ENCODE results near the gene MLLT3.

DNA sequence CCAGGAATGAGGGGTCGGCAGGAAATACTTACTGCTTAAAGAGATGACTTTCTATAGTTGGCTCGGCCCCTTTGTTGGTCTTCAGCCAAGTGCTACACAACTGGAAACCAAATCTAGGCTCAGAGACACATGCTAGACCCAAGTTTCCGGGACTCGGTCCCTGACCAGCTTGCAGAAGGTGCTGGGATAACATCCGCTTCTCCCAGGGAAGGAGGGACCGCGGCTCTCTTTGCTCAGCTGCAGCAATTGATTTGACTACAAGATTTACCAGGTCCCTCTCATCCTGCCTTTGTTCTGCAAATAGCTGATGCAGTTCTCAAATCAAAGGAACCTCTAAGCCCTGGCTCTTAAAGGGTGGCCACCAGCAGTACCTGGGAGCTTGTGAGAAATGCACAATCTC is 314.7 kb downstream of the MLLT3 start:
- TF ChIP-seq POLR2A (IDR thresholded peaks at IDR 0.05; ENCODE audit: low read length) (no peak), GATA1 (IDR thresholded peaks at IDR 0.05; ENCODE audit: low read depth, low read length) (no peak)

All from erythroblast (primary cell).